Activated naive CD4-positive, alpha-beta T cell treated with anti-CD3 and anti-CD28 coated beads for 36 hours (primary cell): ENCODE data around the gene SCAMP5. TPM values are rescaled to one million over a fixed set of nuclear protein-coding genes. Genes with fewer than 3 reads are reported as not detected.

Experiments used
- CTCF ChIA-PET: fragments of 350-600 bp; sonication (Branson Sonifier 250); formaldehyde crosslinking; loops from one replicate; lab custom pipeline; 2021; ENCODE audit warnings: antibody characterized with exemption; lab: Charles Lee
- DNase-seq: peaks from one replicate; pipeline ENCODE4 v3.0.0-alpha.2; 2020
- H3K27ac Mint-ChIP-seq: one replicate; pipeline ENCODE4 v1.8.0; 2021; ENCODE audit warnings: mild to moderate bottlenecking, mixed read lengths
- H3K27me3 Mint-ChIP-seq: one replicate; pipeline ENCODE4 v1.8.0; 2021; ENCODE audit warnings: low read depth, mixed read lengths
- H3K36me3 Mint-ChIP-seq: one replicate; pipeline ENCODE4 v1.8.0; 2021; ENCODE audit warnings: low read depth, mixed read lengths
- H3K4me1 Mint-ChIP-seq: one replicate; pipeline ENCODE4 v1.8.0; 2021; ENCODE audit warnings: low read depth, mixed read lengths
- H3K4me3 Mint-ChIP-seq: one replicate; pipeline ENCODE4 v1.8.0; 2021; ENCODE audit warnings: mild to moderate bottlenecking, moderate library complexity, mixed read lengths
- H3K9me3 Mint-ChIP-seq: one replicate; pipeline ENCODE4 v1.8.0; 2021; ENCODE audit warnings: mixed read lengths
- intact Hi-C: fragments of 100-400 bp; cut with micrococcal nuclease; formaldehyde crosslinking; loops from one replicate; pipeline ENCODE4 v1.15.1; 2023
- total RNA-seq, 2 experiments: library from RNA; stranded (reverse); gene quantifications; one replicate each; pipeline ENCODE4 v1.2.3, GENCODE V29; 2021

SCAMP5 gene
- total RNA-seq, 2 experiments from 2014 or later = 0.15 to 0.38 TPM

DNA sequence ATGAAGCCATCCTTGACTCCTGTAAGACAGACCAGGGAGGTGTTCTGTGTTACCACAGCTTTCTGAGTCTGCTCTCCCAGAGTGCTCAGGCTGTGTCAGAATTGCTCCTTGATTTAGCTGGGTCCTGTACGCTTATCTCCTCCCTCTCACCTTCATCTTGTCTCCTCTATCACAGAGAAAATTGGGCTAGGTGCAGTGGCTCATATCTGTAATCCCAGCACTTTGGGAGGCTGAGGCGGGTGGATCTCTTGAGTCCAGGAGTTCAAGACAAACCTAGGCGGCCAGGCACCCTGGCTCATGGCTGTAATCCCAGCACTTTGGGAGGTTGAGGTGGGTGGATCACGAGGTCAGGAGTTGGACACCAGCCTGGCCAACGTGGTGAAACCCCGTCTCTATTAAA is 5.9 kb downstream of the SCAMP5 start:
- no peaks in the 10 kb centered on the region for H3K36me3 Mint-ChIP-seq
- no peak overlapping the region for H3K4me3 Mint-ChIP-seq
- intact Hi-C loops = no loop called here
- no peaks in the 10 kb centered on the region for H3K9me3 Mint-ChIP-seq
- no peak overlapping the region for H3K27ac Mint-ChIP-seq
- peaks cover 25% of the 10 kb centered on the region for H3K27me3 Mint-ChIP-seq
- CTCF ChIA-PET = no interaction called here
- no peak for DNase-seq
- H3K4me1 Mint-ChIP-seq = peaks cover 3% of the 10 kb centered on the region

DNA sequence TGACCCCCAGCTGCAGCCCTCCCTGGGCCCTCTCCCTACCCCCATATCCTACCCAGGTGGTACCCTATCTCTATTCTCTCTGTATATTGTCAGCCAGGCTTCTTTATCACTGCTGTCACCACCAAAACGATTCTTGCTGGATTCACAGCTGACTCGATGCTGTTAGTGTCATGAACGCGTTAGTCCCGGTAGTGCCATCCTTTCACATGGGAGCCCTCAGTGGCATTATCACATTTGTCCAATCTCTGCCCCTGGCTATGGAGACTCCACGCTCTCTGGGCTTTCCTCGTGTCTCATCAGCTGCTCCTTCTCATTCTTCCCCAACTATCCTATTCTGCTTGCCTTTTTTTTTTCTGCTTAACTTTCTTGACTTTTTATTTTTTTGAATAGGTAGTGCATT is 7.0 kb downstream of the SCAMP5 start:
- intact Hi-C loops = no loop called here
- Mint-ChIP-seq H3K27ac (no peak overlapping the region), H3K4me1 (no peaks in the 10 kb centered on the region), H3K4me3 (no peak overlapping the region), H3K27me3 (peaks cover 16% of the 10 kb centered on the region), H3K36me3 (no peaks in the 10 kb centered on the region), H3K9me3 (no peaks in the 10 kb centered on the region)
- DNase-seq = no peak
- CTCF ChIA-PET = no interaction called here

DNA sequence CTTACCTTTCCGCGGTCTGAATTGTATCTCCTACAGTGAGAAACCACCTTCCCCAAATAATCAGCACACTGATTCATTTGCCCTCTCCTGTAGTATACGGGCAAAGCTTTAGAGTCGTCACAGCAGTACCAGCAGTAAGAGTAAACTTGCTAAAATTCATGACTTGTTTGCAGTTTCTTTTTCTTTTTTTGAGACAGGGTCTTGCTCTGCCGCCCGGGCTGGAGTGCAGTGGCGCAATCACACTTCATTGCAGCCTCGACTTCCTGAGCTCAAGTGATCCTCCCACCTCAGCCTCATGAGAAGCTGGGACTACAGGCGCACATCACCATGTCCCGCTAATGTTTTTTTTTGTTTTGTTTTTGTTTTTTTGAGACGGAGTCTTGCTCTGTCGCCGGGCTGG is 11.9 kb downstream of the SCAMP5 start:
- Mint-ChIP-seq H3K27me3 (peaks cover 2% of the 10 kb centered on the region), H3K4me3 (no peak overlapping the region), H3K36me3 (no peaks in the 10 kb centered on the region), H3K27ac (no peak overlapping the region), H3K9me3 (no peaks in the 10 kb centered on the region), H3K4me1 (peaks cover 7% of the 10 kb centered on the region)
- intact Hi-C loops = no loop called here
- CTCF ChIA-PET = no interaction called here
- DNase-seq = no peak

DNA sequence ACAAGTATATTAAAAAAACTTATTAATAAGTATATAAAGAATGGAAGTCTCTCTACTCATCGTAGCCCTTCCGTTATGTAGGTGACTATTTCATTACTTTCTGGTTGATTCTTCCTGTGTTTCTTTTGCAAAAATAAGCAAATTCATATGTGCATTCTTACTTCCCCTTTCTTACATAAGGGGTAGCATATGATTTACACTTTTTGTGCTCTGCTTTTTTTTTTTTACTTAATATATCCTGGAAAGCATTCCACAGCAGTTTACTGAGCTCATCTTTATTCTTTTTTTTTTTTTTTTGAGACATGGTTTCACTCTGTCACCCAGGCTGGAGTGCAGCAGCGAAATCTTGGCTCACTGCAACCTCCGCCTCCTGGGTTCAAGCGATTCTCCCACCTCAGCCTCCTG is 12.9 kb downstream of the SCAMP5 start:
- H3K27ac Mint-ChIP-seq = no peak overlapping the region
- CTCF ChIA-PET = no interaction called here
- H3K9me3 Mint-ChIP-seq = no peaks in the 10 kb centered on the region
- no peak overlapping the region for H3K4me3 Mint-ChIP-seq
- no peak for DNase-seq
- H3K27me3 Mint-ChIP-seq = no peaks in the 10 kb centered on the region
- peaks cover 7% of the 10 kb centered on the region for H3K4me1 Mint-ChIP-seq
- H3K36me3 Mint-ChIP-seq = no peaks in the 10 kb centered on the region
- intact Hi-C loops = no loop called here

DNA sequence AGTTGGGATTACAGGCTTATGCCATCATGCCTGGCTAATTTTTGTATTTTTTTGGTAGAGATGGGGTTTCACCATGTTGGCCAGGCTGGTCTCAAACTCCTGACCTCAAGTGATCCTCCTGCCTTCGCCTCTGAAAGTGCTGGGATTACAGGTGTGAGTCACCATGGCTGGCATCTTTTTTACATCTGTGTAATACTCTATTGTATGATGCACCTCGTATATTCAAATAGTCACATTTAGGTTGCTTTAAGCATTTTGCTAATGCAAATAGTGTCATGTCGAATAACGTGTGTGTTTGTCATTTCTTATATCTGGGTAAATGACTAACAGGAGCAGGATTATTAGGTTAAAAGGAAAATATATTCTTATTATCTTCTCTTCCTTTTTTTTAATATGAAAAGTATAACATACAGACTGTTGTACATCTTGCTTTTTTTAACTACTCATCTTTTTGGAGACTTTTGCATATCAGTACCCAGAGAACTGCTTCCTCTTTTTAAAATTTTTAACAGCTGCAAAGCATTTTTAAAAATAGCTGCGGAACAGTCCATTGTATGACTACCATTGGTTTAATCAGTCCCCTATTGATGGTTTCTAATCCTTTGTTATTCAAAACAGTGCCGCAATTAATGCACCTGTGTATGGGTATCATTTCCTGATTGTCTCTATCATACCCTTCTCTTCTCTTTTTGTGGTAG is 13.4 kb downstream of the SCAMP5 start:
- Mint-ChIP-seq H3K4me3 (no peak overlapping the region), H3K4me1 (peaks cover 7% of the 10 kb centered on the region), H3K27me3 (no peaks in the 10 kb centered on the region), H3K36me3 (no peaks in the 10 kb centered on the region), H3K27ac (no peak overlapping the region), H3K9me3 (no peaks in the 10 kb centered on the region)
- no peak for DNase-seq
- CTCF ChIA-PET = no interaction called here
- intact Hi-C loops = no loop called here

DNA sequence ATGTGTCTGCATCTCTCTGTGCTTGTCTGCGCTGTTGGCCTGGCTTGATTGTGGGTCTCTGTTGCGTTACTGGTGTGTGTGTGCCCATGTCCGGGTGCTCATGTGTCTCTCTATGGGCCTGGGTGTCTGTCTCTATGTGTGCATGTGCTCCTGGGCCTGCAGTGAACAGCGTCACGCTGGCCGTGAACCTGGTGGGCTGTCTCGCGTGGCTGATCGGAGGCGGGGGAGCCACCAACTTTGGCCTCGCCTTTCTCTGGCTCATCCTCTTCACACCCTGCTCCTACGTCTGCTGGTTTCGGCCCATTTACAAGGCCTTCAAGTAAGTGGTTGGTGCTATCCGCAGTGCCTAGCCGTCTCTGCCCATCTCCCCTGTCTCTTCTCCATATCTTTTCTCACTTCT is 21.1 kb downstream of the SCAMP5 start:
- no peaks in the 10 kb centered on the region for H3K9me3 Mint-ChIP-seq
- H3K27ac Mint-ChIP-seq = no peak overlapping the region
- intact Hi-C loops = no loop called here
- DNase-seq = no peak
- no peaks in the 10 kb centered on the region for H3K4me1 Mint-ChIP-seq
- H3K4me3 Mint-ChIP-seq = no peak overlapping the region
- CTCF ChIA-PET = no interaction called here
- no peaks in the 10 kb centered on the region for H3K36me3 Mint-ChIP-seq
- H3K27me3 Mint-ChIP-seq = no peaks in the 10 kb centered on the region

DNA sequence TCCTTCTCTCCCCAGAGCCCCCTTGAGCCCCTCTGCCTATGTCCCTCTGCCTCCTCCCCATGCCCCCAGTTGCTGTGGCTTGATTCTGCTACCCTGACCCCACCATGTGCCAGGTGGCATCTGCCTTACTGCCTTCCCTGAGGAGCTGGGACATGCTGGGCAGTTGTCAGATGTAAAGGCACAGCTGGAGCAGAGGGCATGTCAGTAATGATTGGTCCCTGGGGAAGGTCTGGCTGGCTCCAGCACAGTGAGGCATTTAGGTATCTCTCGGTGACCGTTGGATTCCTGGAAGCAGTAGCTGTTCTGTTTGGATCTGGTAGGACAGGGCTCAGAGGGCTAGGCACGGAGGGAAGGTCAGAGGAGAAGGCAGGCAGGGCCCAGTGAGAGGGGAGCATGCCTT is 24.6 kb downstream of the SCAMP5 start:
- Mint-ChIP-seq H3K4me1 (peaks cover 10% of the 10 kb centered on the region), H3K27ac (no peak overlapping the region), H3K4me3 (no peak overlapping the region), H3K27me3 (no peaks in the 10 kb centered on the region), H3K9me3 (no peaks in the 10 kb centered on the region), H3K36me3 (peaks cover 3% of the 10 kb centered on the region)
- intact Hi-C loops = loop anchor here (5.0 kb wide), 1 partner anchor 473 kb away; no protein-coding TSS in a partner anchor
- DNase-seq = no peak
- CTCF ChIA-PET = no interaction called here

DNA sequence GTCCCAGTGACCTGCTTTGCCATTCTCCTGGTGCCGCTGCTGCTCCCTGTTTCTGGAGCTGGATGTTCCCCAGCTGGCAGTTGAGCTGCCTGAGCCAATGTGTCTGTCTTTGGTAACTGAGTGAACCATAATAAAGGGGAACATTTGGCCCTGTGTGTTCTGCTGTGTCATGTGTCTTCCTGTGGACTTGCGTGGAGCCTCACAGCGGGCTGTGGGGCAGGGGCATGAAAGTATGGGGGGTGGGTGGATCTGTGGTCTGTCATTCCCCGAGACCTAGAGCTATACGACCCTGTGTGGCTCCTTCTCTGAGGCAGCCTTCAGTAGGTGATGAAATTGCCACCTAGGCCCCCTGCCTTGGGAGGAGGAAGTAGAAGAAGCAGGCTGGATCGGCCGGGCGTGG is 26.0 kb downstream of the SCAMP5 start:
- intact Hi-C loops = loop anchor here (5.0 kb wide), 1 partner anchor 474 kb away; no protein-coding TSS in a partner anchor
- Mint-ChIP-seq H3K4me3 (no peak overlapping the region), H3K27me3 (no peaks in the 10 kb centered on the region), H3K9me3 (no peaks in the 10 kb centered on the region), H3K4me1 (peaks cover 16% of the 10 kb centered on the region), H3K36me3 (peaks cover 3% of the 10 kb centered on the region), H3K27ac (no peak overlapping the region)
- no peak for DNase-seq
- CTCF ChIA-PET = no interaction called here

DNA sequence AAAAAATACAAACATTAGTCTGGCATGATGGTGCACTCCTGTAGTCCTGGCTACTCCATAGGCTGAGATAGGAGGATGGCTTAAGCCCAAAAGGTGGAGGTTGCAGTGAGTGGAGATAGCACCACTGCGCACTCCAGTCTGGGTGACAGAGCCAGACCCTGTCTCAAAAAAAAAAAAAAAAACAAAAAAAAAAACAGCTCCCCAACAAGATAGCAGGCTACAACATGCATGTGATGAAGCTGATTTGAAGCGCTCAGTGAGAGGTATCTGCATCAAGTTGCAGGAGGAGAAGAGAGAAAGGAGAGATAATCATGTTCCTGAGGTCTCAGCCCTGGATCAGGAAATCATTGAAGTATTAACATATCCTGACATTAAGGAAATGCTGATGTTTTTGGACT is 27.4 kb downstream of the SCAMP5 start:
- Mint-ChIP-seq H3K9me3 (no peaks in the 10 kb centered on the region), H3K27me3 (no peaks in the 10 kb centered on the region), H3K4me1 (peaks cover 16% of the 10 kb centered on the region), H3K4me3 (peak overlapping the region; percentile 90), H3K36me3 (peaks cover 3% of the 10 kb centered on the region), H3K27ac (no peak overlapping the region)
- CTCF ChIA-PET = interaction anchor here (0.6 to 1.5 kb wide), 6 partner anchors 34 to 699 kb away, joined by 3 to 9 read pairs (median 3); partner anchors contain the start of gene C15orf39
- intact Hi-C loops = loop anchor here (1.0 to 5.0 kb wide), 6 partner anchors 66 to 617 kb away; partner anchors contain the start of genes COX5A and RPP25
- no peak for DNase-seq

DNA sequence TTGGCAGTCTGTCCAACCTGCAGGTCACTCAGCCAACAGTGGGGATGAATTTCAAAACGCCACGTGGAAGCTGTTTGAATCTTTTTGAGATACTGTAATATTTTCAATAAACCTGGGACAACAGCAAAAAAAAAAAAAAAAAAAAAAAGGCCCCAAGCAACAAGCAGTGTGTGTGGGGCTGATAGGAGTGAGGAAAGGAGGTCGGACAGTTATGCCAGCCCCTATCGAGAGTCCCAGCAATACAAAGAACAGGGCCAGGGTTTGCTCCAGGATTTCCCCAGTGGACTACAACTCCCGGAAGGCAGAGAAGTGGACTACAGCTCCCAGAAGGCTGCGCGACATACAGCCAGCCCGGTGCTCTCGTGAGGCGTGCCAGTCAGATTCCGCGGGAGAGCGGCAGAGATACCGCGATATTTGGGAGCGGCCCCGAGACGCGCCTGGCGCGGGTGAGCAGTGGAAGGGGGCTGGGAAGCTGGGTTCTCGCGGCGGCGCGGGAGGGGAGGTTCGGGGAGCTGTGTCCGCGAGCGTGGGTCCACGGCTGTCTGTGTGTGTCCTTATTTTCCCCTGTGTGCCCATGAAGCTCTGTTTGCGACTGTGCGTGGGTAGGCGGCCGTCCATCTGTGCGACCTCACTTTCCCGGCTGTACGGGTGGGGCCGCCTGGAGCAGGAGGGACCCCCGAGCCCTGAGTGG is 28.0 kb downstream of the SCAMP5 start, which contains the start of gene PPCDC:
Gene PPCDC, plus strand, starts transcription at position 410 of the 691 bp plus-strand sequence. CDS start 4,729 bp downstream, outside the sequence.
- peak within 1 kb of the TSS; percentile 90 for H3K27ac Mint-ChIP-seq
- CTCF ChIA-PET = interaction anchor here (0.6 to 1.5 kb wide), 8 partner anchors 35 to 699 kb away, joined by 3 to 9 read pairs (median 3); partner anchors contain the start of gene C15orf39
- no peaks in the 10 kb centered on the region for H3K27me3 Mint-ChIP-seq
- peak within 1 kb of the TSS; percentile 90 for H3K4me3 Mint-ChIP-seq
- intact Hi-C loops = loop anchor here (1.0 to 5.0 kb wide), 6 partner anchors 67 to 616 kb away; partner anchors contain the start of genes COX5A and RPP25
- DNase-seq = peak; percentile 98
- H3K4me1 Mint-ChIP-seq = peaks cover 16% of the 10 kb centered on the region
- peaks cover 3% of the 10 kb centered on the region for H3K36me3 Mint-ChIP-seq
- H3K9me3 Mint-ChIP-seq = no peaks in the 10 kb centered on the region

DNA sequence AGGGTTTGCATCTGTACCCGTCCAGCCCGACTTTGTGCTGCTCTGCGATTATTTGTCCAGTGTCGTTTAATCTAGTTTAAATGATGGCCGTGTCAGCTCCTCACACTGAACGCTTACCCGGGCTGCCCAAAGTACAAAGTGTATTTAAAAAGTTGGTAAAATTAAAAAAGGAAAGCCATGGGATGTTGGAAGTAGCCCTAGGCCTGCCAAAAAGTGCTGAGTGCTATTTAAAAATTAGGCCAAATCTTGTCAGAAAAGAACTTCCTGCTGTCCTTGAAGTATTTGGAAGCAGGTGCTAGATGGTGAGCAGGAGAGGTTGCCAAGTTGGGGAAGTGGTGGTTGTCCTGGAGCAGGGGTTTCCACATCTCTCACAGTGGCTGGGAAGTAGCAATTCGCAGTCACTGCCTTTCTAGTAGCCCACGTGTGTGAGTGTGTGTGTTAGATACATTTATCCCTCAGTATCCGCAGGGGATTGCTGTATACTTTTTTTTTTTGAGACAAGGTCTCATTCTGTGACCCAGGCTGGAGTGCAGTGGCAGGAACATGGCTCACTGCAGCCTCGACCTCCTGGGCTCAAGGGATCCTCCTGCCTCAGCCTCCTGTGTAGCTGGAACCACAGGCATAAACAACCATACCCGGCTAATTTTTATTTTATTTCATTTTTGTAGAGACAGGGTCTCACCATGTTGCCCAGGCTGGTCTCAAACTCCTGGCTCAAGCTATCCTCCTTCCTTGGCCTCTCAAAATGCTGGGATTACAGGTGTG is 28.7 kb downstream of the SCAMP5 start:
- Mint-ChIP-seq H3K4me1 (peaks cover 17% of the 10 kb centered on the region), H3K4me3 (peak overlapping the region; percentile 90), H3K27me3 (no peaks in the 10 kb centered on the region), H3K27ac (peak overlapping the region; percentile 90), H3K36me3 (peaks cover 5% of the 10 kb centered on the region), H3K9me3 (no peaks in the 10 kb centered on the region)
- CTCF ChIA-PET = interaction anchor here (0.6 to 1.5 kb wide), 5 partner anchors 122 to 696 kb away, joined by 3 to 4 read pairs (median 3); no protein-coding TSS in a partner anchor
- intact Hi-C loops = loop anchor here (1.0 to 5.0 kb wide), 6 partner anchors 68 to 615 kb away; partner anchors contain the start of genes COX5A and RPP25
- DNase-seq = peak; percentile 35

DNA sequence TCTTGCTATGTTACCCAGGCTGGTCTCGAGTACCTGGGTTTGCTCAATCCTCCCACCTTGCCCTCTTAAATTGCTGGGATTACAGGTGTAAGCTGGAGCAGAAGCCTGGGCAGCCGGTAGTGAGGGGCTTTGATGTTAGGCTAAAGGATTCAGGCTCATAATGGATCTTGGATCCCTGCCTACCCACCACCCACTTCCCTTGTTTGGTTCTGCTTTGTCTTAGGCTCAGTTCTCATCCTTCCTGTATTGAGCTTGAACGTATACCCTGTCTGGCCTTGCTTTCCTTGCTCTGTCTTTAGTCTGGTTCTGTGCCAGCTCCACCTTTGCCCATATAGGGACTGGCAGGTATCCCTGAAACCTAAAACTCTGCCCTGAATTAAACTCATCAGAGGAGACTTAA is 29.7 kb downstream of the SCAMP5 start:
- H3K9me3 Mint-ChIP-seq = no peaks in the 10 kb centered on the region
- DNase-seq = no peak
- CTCF ChIA-PET = interaction anchor here (0.7 to 1.4 kb wide), 4 partner anchors 86 to 184 kb away, joined by 3 to 9 read pairs (median 4); no protein-coding TSS in a partner anchor
- peak overlapping the region; percentile 90 for H3K4me3 Mint-ChIP-seq
- no peaks in the 10 kb centered on the region for H3K27me3 Mint-ChIP-seq
- no peak overlapping the region for H3K27ac Mint-ChIP-seq
- H3K4me1 Mint-ChIP-seq = peaks cover 21% of the 10 kb centered on the region
- peaks cover 8% of the 10 kb centered on the region for H3K36me3 Mint-ChIP-seq
- intact Hi-C loops = no loop called here
